Stimulated activated CD4-positive, alpha-beta T cell treated with anti-CD3 and anti-CD28 coated beads, Interleukin-1b, Interleukin-23, amount 100 ng/mL, for 1 hour (primary cell): ENCODE results near the gene C18orf32.
"Not testable (repeated sequence)": the region's sequence is repeated elsewhere in the genome, so short reads cannot be mapped to it uniquely, and the experiment has no call there.

Experiments used
- DNase-seq, 2 donors: peaks; one replicate each; pipeline ENCODE4 v3.0.0-alpha.2; 2020; ENCODE audit warnings: low read depth in 2 of 2

The C18orf32 gene

GRCh38 chr18:49467599-49467998 lies 19.4 kb downstream of the C18orf32 start:
- no peak for DNase-seq

GRCh38 chr18:49467019-49467563 lies 19.9 kb downstream of the C18orf32 start:
- DNase-seq: no peak

GRCh38 chr18:49464718-49465598 lies 22.1 kb downstream of the C18orf32 start:
- no peak for DNase-seq

GRCh38 chr18:49461602-49461977 lies 25.4 kb downstream of the C18orf32 start:
- DNase-seq: no peak

- no peak for DNase-seq
Measured at GRCh38 chr18:49460976-49461601, 25.9 kb downstream of the C18orf32 start.

DNA sequence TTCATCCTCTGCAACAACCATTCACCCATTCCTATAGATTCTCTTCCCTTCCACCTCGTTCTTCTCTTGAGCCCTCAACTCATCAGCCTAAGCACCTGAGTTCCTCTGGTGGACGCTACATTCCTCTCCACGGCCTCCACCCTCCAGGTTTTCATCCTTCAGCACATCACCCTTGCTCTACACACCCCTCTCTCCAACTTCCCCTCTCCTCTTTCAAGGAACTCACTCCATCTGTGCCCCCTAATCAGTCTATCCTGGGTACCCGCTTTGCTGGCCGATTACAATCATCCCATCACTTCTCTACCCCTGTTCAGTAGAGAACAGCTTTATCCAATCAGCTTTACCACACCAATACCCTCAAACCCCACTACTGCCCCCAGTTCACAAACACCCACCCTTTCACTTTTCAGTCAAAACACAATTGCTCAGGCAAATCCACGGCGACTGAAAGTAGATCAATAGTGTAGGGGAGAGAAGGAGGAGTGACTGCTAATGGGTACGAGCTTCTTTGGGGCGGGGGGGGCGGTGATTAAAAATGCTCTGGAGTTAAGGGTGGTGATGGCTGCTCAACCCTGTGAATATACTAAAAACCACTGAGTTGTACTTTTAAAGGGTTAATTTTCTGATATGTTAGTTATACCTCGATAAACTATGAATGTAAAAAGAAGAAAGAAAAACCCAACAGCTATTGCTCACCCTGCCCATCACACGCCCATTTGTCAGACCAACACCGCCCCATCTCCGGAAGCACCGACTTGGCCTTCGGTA lies 27.4 kb downstream of the C18orf32 start:
- peak in 1 of 2 donors; percentile 4 for DNase-seq

DNA sequence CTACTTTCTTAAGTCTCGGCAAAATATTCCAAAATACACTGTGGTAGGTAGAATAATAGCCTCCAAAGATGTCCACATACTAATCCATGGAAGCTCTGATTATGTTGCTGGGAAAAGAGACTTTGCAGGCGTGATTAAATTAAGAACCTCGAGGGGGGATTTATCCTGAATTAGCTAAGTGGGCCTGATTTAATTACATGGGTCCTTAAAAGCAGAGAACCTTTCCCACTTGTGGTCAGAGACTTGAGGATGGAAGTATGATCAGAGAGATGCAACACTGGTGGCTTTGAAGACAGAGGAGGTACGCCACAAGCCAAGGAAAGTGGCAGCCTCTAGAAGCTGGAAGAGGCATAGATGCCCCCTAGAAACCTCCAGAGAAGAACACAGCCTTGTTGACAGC lies 29.4 kb downstream of the C18orf32 start:
- DNase-seq: no peak

- DNase-seq: no peak
Measured at GRCh38 chr18:49456794-49457193, 30.2 kb downstream of the C18orf32 start.

- DNase-seq: not testable (repeated sequence)
Measured at GRCh38 chr18:49452534-49452933, 34.5 kb downstream of the C18orf32 start.

GRCh38 chr18:49447810-49448745 lies 39.0 kb downstream of the C18orf32 start:
- no peak for DNase-seq

GRCh38 chr18:49446481-49446880 lies 40.6 kb downstream of the C18orf32 start:
- no peak for DNase-seq

- DNase-seq: no peak
Measured at GRCh38 chr18:49444581-49444980, 42.5 kb downstream of the C18orf32 start.

- no peak for DNase-seq
Measured at GRCh38 chr18:49443837-49444236, 43.2 kb downstream of the C18orf32 start.

GRCh38 chr18:49441338-49441938 lies 45.6 kb downstream of the C18orf32 start:
- DNase-seq: no peak

- DNase-seq: no peak
Measured at GRCh38 chr18:49435170-49435569, 51.9 kb downstream of the C18orf32 start.

GRCh38 chr18:49432602-49433001 lies 54.4 kb downstream of the C18orf32 start:
- DNase-seq: no peak

DNA sequence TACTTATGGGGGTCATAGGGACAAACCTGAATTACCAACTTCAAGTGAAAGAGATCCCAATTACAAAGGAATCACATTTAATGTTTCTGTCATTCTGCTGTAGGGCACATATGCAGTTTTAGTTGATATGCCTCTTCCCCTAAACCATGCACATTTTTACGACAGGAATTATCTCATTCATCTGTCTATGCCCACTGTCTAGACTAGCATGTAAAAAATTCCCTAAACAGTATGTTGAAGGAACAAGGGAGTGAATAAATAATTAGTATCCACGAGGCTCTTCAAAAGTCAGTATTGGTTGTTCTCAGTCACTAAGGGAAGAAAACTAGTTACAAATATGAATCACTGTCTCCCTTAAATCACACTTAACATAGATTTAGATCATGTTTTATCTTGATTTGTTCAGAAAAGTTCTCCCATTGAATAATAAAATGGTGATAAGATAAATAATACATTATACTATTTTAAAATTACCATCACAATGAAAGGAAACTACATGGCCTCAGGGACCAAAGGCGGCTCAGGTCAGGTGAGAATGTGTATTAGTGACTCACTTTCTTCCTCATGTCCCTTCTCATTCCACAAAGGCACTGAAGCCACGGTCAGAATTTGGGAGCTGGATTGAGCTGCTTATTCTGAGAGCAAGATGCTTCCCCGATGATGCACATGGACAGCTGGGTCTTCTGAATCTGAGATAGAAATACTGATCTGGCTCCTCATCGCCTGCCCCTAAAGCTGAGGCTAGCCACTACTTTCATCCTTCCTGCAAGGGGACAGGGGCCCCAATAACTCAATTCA lies 55.7 kb downstream of the C18orf32 start:
- DNase-seq: no peak
